Osteoblast (primary cell): ENCODE measurements around the gene SLC15A3. TPM values are rescaled to one million over a fixed set of nuclear protein-coding genes. Genes with fewer than 3 reads are reported as not detected.

Experiments
- DNase-seq: peaks from one replicate; pipeline ENCODE4 v3.0.0; 2011; ENCODE audit warnings: low spot score, mixed read lengths; ENCODE audit not compliant: insufficient read length; ENCODE audit errors: missing footprints
- H2AFZ ChIP-seq: 2 replicates; pipeline ENCODE4 v1.6.0; 2011; ENCODE audit warnings: mild to moderate bottlenecking, low read length
- H3K27ac ChIP-seq: 2 replicates; pipeline ENCODE4 v1.5.1; 2011; ENCODE audit warnings: mild to moderate bottlenecking, low read depth, low read length, moderate library complexity
- H3K27me3 ChIP-seq: 2 replicates; pipeline ENCODE4 v1.6.0; 2012; ENCODE audit warnings: mild to moderate bottlenecking, control low read depth, inconsistent platforms, low read length, moderate library complexity; ENCODE audit not compliant: insufficient read depth
- H3K36me3 ChIP-seq: 2 replicates; pipeline ENCODE4 v1.5.1; 2011; ENCODE audit warnings: mild to moderate bottlenecking, low read length, control low read depth, moderate library complexity; ENCODE audit not compliant: insufficient read depth
- H3K4me1 ChIP-seq: 2 replicates; pipeline ENCODE4 v1.5.1; 2011; ENCODE audit warnings: mild to moderate bottlenecking, low read length, control low read depth, moderate library complexity; ENCODE audit not compliant: insufficient read depth
- H3K4me2 ChIP-seq: 2 replicates; pipeline ENCODE4 v1.6.0; 2011; ENCODE audit warnings: mild to moderate bottlenecking, low read length; ENCODE audit not compliant: insufficient read depth
- H3K4me3 ChIP-seq: fragments of 200-600 bp; sonication (generic); 3 replicates; pipeline ENCODE4 v1.5.1; 2012; ENCODE audit warnings: mild to moderate bottlenecking, low read length, inconsistent platforms; ENCODE audit not compliant: insufficient read depth
- H3K79me2 ChIP-seq: 2 replicates; pipeline ENCODE4 v1.6.0; 2012; ENCODE audit warnings: mild to moderate bottlenecking, low read length, control low read depth, inconsistent platforms; ENCODE audit not compliant: insufficient read depth
- H3K9me3 ChIP-seq: 2 replicates; pipeline ENCODE4 v1.5.1; 2011; ENCODE audit warnings: low read depth, low read length, control low read depth
- H4K20me1 ChIP-seq: 2 replicates; pipeline ENCODE4 v1.6.0; 2012; ENCODE audit warnings: mild to moderate bottlenecking, low read length, control low read depth; ENCODE audit not compliant: insufficient read depth
- total RNA-seq: library from RNA; depleted of rRNA; stranded (reverse); fragments of >200 nt; gene quantifications from 2 replicates; pipeline ENCODE4 v1.2.3, GENCODE V29; 2012
- TF ChIP-seq, protein P1 (sequence below): IDR thresholded peaks from 2 replicates; pipeline ENCODE4 v1.5.1; 2011; ENCODE audit warnings: mild to moderate bottlenecking, low read depth, low read length, moderate library complexity; ENCODE audit errors: extremely low read depth

Gene SLC15A3
- total RNA-seq, 1 donor: 10.9 TPM

DNA sequence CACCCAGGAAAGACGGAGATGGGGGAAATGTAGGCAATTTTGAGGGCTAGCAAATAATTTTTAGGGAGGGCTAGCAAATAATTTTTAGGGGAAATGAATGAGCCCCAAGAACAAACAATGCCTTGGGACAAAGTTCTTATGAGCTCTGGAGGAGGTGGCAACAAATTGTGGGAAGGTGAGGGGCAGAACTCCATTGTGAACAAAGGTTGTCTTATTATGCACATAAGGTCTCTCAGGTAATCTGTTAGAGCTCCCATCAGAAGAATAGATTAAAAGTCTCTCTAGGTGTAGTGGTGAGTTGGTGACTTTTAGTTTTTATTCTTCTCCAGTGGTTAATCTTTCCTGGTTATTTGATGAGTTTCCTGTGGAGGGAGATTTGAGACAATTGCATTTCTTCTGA is 43.2 kb downstream of the SLC15A3 start:
- TF ChIP-seq, protein P1, sequence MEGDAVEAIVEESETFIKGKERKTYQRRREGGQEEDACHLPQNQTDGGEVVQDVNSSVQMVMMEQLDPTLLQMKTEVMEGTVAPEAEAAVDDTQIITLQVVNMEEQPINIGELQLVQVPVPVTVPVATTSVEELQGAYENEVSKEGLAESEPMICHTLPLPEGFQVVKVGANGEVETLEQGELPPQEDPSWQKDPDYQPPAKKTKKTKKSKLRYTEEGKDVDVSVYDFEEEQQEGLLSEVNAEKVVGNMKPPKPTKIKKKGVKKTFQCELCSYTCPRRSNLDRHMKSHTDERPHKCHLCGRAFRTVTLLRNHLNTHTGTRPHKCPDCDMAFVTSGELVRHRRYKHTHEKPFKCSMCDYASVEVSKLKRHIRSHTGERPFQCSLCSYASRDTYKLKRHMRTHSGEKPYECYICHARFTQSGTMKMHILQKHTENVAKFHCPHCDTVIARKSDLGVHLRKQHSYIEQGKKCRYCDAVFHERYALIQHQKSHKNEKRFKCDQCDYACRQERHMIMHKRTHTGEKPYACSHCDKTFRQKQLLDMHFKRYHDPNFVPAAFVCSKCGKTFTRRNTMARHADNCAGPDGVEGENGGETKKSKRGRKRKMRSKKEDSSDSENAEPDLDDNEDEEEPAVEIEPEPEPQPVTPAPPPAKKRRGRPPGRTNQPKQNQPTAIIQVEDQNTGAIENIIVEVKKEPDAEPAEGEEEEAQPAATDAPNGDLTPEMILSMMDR: no peak
- Histone ChIP-seq H3K9me3 (no peaks in the 10 kb centered on the region), H3K27ac (no peak overlapping the region), H3K4me1 (peaks cover 26% of the 10 kb centered on the region), H3K36me3 (no peaks in the 10 kb centered on the region), H3K4me3 (no peak overlapping the region), H3K79me2 (peaks cover 20% of the 10 kb centered on the region), H4K20me1 (peaks cover 17% of the 10 kb centered on the region), H3K4me2 (no peak overlapping the region), H3K27me3 (peaks cover 18% of the 10 kb centered on the region), H2AFZ (no peak overlapping the region)
- DNase-seq: no peak

DNA sequence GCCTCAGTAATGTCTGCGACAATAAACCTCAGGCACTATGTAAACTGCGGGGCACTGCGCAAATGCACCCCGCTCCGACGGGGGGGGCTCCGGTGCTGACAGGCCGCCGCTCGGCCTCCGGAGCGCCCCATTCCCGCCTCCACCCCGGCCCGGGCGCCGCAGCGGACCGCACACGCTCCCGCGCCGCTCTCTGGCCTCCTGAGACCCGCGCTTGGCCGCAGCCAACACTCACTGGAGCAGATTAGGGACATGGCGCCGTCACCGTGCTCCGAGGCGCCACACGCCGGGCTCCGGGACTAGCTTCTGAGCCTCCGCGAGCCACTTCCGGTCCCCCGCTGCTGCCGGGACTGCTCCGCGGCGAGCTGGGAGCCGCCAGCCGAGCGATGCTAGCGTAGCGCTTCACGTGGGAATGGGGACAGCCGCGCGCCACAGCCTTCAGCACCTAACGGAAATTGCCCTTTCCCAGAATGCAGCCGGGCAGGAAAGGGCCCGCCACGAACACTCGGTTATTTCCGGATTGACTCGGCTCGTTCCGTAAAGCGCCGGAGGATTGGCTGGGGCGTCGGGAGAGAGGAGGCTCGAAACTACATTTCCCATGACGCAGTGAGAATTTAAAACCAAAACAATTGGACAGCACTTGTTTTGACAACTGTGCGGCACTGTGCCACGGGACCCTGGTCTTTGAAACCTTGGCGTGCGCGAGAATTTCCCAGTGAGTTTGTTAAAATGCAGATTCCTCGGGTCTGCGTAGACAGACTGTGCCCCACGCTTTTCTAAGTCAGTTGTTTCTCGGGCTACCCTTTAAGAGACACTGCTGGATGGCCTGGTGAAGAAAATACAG is 45.6 kb downstream of the SLC15A3 start, which contains the start of gene PRPF19:
Gene PRPF19 (minus strand): TSS at position 454 of the 841 bp plus-strand sequence. CDS start 203 bp downstream, at position 251.
- peak within 1 kb of the TSS; percentile 89 for H3K4me3 ChIP-seq
- H3K9me3 ChIP-seq: no peaks in the 10 kb centered on the region
- H4K20me1 ChIP-seq: peaks cover 28% of the 10 kb centered on the region
- peaks cover 14% of the 10 kb centered on the region for H3K27me3 ChIP-seq
- peaks cover 38% of the 10 kb centered on the region for H3K79me2 ChIP-seq
- DNase-seq: peak; percentile 98
- H3K36me3 ChIP-seq: peaks cover 21% of the 10 kb centered on the region
- H2AFZ ChIP-seq: peak within 1 kb of the TSS; percentile 97
- H3K4me1 ChIP-seq: peaks cover 20% of the 10 kb centered on the region
- H3K27ac ChIP-seq: peak within 1 kb of the TSS; percentile 76
- TF ChIP-seq, protein P1: no peak
- peak within 1 kb of the TSS; percentile 96 for H3K4me2 ChIP-seq

GRCh38 chr11:60905551-60906113 is 46.3 kb downstream of the SLC15A3 start:
- peak overlapping the region; percentile 76 for H3K27ac ChIP-seq
- peaks cover 38% of the 10 kb centered on the region for H3K79me2 ChIP-seq
- no peaks in the 10 kb centered on the region for H3K9me3 ChIP-seq
- H3K4me2 ChIP-seq: peak overlapping the region; percentile 96
- peaks cover 26% of the 10 kb centered on the region for H3K36me3 ChIP-seq
- DNase-seq: peak; percentile 87
- peak overlapping the region; percentile 86 for H2AFZ ChIP-seq
- peaks cover 28% of the 10 kb centered on the region for H4K20me1 ChIP-seq
- H3K27me3 ChIP-seq: peaks cover 7% of the 10 kb centered on the region
- peak overlapping the region; percentile 89 for H3K4me3 ChIP-seq
- peaks cover 20% of the 10 kb centered on the region for H3K4me1 ChIP-seq
- TF ChIP-seq, protein P1: no peak

DNA sequence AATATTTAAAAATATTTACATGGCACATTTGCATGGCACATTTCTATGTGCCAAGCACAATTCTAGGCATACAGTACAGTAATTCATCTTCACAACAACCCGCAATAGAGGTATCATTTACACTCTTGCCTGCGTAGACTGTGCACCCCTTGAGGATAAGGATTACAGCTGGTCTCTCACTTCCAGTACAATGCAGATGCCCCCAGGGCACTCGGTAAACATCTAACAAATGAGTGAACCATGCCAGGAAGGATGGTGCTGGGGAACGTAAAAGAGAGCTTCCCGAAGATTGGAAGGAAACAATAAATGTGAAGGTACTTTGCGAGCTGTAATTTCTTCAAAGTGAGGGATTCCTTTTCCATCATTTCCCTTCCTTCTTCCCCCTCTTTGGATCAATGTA is 46.9 kb downstream of the SLC15A3 start:
- Histone ChIP-seq H3K4me2 (peak overlapping the region; percentile 96), H3K9me3 (no peaks in the 10 kb centered on the region), H3K27me3 (peaks cover 2% of the 10 kb centered on the region), H3K36me3 (peaks cover 32% of the 10 kb centered on the region), H3K79me2 (peaks cover 38% of the 10 kb centered on the region), H3K4me1 (peaks cover 20% of the 10 kb centered on the region), H3K4me3 (peak overlapping the region; percentile 89), H3K27ac (peak overlapping the region; percentile 76), H2AFZ (peak overlapping the region; percentile 6), H4K20me1 (peaks cover 28% of the 10 kb centered on the region)
- TF ChIP-seq, protein P1: no peak
- no peak for DNase-seq
